Hair follicular keratinocyte (primary cell): Measurements from ENCODE around the gene ZCCHC9. TPM values are rescaled to one million over a fixed set of nuclear protein-coding genes. Genes with fewer than 3 reads are reported as not detected.

Experiments used
- total RNA-seq: library from RNA; depleted of rRNA; stranded (reverse); fragments of >200 nt; gene quantifications from 2 replicates; pipeline ENCODE4 v1.2.3, GENCODE V29; 2015

Gene ZCCHC9
- total RNA-seq = 23.2 and 25.4 TPM in 2 replicates

GRCh38 chr5:81301271-81302015 lies at the start of gene ZCCHC9:
ZCCHC9 (plus strand) TSS chr5:81301587; CDS start chr5:81304758, 3,171 bp downstream.

Other genes with a start within 250 kb of the ZCCHC9 start
- gene CKMT2, start 68.3 kb upstream of the ZCCHC9 start, total RNA-seq = not detected in 2 replicates
- gene ACOT12, start 92.5 kb downstream of the ZCCHC9 start, total RNA-seq = not detected in 2 replicates